Measurements from ENCODE around the gene SELENON. TPM values are rescaled to one million over a fixed set of nuclear protein-coding genes. Genes with fewer than 3 reads are reported as not detected.

SELENON gene
- total RNA-seq, 1 donor = 23.7 TPM

DNA sequence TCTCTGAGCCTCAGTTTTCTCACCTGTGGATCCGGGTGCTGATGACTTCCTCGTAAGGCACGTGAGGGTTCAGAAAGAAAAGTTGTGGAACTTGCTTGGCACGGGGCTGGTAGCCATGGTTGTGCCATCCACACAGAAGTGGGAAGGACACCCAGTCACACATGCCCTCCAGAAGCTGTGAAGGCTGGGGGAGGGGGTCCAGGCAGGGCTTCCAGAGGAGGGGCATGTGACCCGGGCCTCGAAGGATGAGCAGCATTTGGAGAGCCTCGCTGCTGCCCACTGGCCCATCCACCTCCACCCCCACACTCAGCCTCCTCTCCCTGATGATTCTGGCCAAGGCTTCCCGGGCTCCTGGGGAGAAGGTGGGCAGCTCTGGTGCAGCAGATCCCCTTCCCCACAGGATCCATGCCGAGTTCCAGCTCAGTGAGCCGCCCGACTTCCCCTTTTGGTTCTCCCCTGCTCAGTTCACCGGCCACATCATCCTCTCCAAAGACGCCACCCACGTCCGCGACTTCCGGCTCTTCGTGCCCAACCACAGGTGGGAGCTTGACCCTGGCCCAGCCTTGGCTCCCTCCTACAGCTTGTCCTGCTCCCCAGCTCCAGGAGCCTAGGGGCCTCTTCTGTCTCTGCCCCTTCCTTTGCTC is 9.4 kb downstream of the SELENON start:
- DNase-seq (ENCODE audit: low read depth) = no peak
- no peak overlapping the region for H3K4me3 ChIP-seq (ENCODE audit: low read depth, low read length)
- TF ChIP-seq, protein P1, sequence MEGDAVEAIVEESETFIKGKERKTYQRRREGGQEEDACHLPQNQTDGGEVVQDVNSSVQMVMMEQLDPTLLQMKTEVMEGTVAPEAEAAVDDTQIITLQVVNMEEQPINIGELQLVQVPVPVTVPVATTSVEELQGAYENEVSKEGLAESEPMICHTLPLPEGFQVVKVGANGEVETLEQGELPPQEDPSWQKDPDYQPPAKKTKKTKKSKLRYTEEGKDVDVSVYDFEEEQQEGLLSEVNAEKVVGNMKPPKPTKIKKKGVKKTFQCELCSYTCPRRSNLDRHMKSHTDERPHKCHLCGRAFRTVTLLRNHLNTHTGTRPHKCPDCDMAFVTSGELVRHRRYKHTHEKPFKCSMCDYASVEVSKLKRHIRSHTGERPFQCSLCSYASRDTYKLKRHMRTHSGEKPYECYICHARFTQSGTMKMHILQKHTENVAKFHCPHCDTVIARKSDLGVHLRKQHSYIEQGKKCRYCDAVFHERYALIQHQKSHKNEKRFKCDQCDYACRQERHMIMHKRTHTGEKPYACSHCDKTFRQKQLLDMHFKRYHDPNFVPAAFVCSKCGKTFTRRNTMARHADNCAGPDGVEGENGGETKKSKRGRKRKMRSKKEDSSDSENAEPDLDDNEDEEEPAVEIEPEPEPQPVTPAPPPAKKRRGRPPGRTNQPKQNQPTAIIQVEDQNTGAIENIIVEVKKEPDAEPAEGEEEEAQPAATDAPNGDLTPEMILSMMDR (IDR thresholded peaks at IDR 0.05; ENCODE audit: insufficient read depth, low read depth, low read length) = no peak

DNA sequence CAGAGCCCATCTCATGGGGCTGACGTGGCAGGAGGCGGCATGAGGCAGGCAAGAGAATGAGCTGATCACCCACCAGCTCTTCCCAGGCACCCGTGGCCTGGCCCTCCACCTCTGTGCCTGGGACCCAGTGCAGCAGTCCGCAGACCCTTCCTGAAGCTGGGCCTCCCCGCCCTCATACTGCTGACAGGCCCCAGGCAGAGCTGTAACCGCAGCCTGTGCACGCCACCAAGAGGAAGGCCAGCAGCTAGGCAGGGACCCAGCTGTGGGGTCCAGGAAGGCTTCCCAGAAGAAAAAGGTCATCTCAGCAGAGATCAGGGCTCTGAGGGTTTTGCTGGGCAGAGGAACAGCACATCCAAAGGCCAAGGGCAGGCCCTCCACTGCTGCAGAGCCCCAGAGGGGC is 9.9 kb downstream of the SELENON start:
- no peak for DNase-seq (ENCODE audit: low read depth)
- TF ChIP-seq, protein P1 (IDR thresholded peaks at IDR 0.05; ENCODE audit: insufficient read depth, low read depth, low read length) = no peak
- H3K4me3 ChIP-seq (ENCODE audit: low read depth, low read length) = no peak overlapping the region

DNA sequence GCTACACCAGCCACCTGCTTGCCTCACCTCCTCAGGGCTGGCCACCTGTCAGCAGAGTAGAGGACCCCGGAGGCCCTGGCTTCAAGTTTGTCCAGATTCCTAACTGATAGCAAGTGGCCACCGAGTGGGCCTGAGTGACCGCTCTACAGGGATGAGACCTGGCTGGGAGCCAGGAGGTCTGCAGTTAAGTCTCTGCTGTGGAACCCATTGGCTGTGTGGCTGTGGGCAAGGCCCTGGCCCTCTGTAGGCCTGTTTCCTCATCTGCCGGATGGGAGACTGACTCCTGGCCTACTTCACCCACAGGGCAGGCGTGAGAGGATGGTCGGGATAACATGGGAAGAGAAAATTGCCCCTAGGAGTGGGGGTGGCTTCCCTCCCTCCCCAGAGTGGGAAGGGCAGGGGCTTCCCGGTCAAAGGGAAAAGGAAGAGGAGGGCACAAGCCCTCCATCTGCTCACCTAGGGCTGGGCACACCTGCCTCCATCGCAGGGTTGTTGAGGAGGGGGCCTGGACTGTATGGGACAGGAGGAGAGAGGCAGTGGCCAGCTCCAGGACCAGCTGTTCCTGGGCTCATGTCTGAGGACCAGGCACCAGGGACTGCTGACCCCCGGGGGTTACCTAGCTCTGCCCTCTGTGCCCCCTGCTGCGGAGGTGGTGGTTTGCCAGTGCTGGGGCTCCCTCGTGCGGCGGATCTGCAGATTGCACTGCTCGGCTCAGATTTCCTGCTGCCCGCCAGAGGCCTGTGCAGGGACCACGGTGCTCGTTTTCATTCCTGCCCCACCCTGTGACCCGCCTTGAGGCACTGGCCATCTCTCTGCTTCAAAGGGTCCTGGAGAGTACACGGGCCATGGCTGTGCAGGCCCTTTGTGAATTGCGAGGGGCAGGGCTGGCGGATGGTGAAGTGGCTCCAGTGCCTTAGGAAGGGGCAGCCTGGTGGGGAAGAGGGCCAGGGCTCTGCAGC is 10.6 kb downstream of the SELENON start:
- H3K4me3 ChIP-seq (ENCODE audit: low read depth, low read length) = no peak overlapping the region
- TF ChIP-seq, protein P1 (IDR thresholded peaks at IDR 0.05; ENCODE audit: insufficient read depth, low read depth, low read length) = peak; percentile 87
- peak; percentile 37 for DNase-seq (ENCODE audit: low read depth)

DNA sequence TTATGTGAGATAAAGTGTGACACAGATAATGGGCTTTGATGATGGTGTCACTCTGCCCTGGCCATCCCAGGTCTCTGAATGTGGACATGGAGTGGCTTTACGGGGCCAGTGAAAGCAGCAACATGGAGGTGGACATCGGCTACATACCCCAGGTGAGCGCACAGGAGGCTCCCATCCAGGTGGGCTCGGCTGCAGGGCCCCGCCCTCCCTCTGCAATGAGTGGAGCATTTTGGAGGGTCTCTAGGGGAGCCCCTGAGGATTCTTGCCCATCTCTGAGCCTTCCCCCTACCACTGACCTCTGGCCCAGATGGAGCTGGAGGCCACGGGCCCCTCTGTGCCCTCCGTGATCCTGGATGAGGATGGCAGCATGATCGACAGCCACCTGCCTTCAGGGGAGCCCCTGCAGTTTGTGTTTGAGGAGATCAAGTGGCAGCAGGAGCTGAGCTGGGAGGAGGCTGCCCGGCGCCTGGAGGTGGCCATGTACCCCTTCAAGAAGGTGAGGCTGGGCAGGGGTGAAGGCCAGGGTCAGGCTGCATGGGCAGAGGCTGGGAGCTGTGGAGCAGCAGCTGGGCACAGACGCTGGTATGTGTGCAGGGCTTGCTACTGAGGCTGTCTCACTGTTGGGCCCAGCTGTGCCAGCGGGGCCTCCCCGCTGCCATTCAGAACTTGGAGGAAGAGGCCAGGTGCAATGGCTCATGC is 11.5 kb downstream of the SELENON start:
- no peak overlapping the region for H3K4me3 ChIP-seq (ENCODE audit: low read depth, low read length)
- no peak for DNase-seq (ENCODE audit: low read depth)
- TF ChIP-seq, protein P1 (IDR thresholded peaks at IDR 0.05; ENCODE audit: insufficient read depth, low read depth, low read length) = no peak

DNA sequence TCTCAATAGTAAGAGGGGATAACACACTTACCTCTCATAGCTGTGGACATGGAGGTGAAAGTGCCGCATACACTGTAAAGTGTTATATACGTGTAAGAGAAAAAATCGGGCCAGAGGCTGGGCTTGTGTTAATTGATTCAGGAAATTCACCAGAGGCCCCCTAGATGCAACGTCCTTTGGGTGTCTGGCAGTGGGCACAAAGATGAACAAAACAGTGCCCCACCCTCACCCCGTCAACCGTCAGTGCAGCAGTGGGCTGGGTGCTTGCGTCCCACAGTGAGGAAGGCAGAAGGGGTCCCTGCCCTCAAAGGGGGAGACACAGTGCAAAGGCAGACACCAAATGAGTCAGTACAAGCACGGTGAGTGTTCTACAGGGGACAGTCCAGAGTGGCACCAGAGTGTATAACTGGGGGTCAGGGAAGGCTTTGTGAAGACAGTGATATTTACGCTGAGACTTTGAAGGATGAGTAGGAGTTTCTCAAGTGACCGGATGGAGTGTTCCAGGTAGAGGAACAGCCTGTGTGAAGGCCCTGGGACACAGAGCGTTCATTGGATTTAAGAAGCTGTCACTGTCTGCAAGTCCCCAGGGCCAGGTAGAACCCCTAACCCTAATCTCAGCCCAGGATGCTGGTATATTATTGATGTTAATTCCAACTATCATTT is 13.2 kb downstream of the SELENON start:
- DNase-seq (ENCODE audit: low read depth) = no peak
- TF ChIP-seq, protein P1 (IDR thresholded peaks at IDR 0.05; ENCODE audit: insufficient read depth, low read depth, low read length) = no peak
- H3K4me3 ChIP-seq (ENCODE audit: low read depth, low read length) = no peak overlapping the region

DNA sequence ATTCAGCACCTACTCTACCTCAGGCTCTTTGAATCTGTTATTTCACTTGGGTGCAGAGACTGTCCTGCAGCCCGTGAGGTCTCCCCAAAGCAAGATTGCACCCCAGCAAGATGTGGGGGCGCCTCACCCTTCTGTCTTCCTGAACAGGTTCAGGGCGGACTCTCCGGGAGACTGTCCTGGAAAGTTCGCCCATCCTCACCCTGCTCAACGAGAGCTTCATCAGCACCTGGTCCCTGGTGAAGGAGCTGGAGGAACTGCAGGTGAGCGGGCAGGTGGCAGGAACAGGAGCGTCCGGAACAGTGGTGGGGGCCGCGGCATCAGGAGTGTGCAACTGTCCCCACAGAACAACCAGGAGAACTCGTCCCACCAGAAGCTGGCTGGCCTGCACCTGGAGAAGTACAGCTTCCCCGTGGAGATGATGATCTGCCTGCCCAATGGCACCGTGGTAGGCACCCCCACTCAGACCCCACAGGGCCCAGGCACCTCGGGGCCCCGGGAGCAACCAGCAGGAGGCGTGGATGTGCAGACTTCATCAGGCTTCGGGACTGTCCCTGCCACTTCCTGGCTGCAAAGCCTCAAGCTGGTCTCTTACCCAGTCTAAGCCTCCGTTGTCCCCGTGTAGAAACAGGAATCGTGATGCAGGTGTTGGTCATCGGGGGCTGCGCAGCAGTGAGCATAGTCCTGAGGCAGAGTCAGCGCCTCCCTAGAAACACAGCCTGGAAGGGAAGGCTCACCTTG is 13.9 kb downstream of the SELENON start:
- H3K4me3 ChIP-seq (ENCODE audit: low read depth, low read length) = no peak overlapping the region
- TF ChIP-seq, protein P1 (IDR thresholded peaks at IDR 0.05; ENCODE audit: insufficient read depth, low read depth, low read length) = no peak
- no peak for DNase-seq (ENCODE audit: low read depth)

All from fibroblast of villous mesenchyme (primary cell).